HCT116 (cell line): ENCODE measurements around the gene HCLS1.

Experiments used
- CTCF ChIP-seq, 3 experiments: fragments of 200-600 bp in 1 of 3; sonication (generic) in 1 of 3; IDR thresholded peaks in 2 of 3; conservative IDR thresholded peaks in 1 of 3; 2 replicates each; pipeline ENCODE4 v1.5.1; 2012 to 2017; ENCODE audit warnings: low read depth in 2 of 3, low read length in 2 of 3, antibody characterized with exemption in 1 of 3, borderline replicate concordance in 1 of 3, control low read depth in 1 of 3, mild to moderate bottlenecking in 1 of 3, mixed read lengths in 1 of 3, mixed run types in 1 of 3, moderate library complexity in 1 of 3; ENCODE audit not compliant: insufficient read depth in 1 of 3
- EZH2phosphoT487 ChIP-seq: fragments of 200-600 bp; IDR thresholded peaks from 2 replicates; pipeline ENCODE4 v1.6.1; 2018; ENCODE audit warnings: antibody characterized with exemption, borderline replicate concordance
- JUND ChIP-seq: IDR thresholded peaks from 2 replicates; pipeline ENCODE4 v1.6.1; 2012
- SP1 ChIP-seq: IDR thresholded peaks from 2 replicates; pipeline ENCODE4 v1.6.1; 2012; ENCODE audit warnings: low read depth
- ZBTB33 ChIP-seq: IDR thresholded peaks from 2 replicates; pipeline ENCODE4 v1.6.1; 2011; ENCODE audit warnings: mild to moderate bottlenecking, low read length, moderate library complexity; ENCODE audit not compliant: insufficient replicate concordance; ENCODE audit errors: extremely low read depth
- TF ChIP-seq, protein P1 (sequence below): IDR thresholded peaks from 2 replicates; pipeline ENCODE4 v1.6.1; 2012; ENCODE audit warnings: low read depth

DNA sequence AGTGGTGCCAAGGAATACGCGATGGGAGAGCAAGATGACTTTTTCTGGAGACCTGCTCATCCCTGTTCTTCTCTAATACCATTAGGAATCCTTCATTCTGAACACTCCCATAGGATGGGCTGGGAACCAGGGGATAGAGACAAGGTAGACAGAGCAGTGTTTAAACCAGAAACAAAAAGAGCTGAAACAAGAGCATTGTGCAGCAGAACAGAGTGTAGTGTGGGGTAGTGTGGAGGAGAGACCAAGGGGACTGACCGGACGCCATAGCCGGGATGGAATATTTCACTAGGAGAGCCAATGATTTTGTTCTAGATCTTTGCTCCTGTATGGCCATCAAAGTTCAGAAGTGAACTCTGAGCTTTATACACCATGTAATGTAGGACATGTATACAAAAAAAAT lies 15.6 kb downstream of the HCLS1 start:
- TF ChIP-seq EZH2phosphoT487 (no peak), SP1 (no peak), CTCF (IDR thresholded peaks at IDR 0.05 in 2 of 3, conservative IDR thresholded peaks at IDR 0.05 in 1 of 3; ENCODE audit: borderline replicate concordance in 1 of 3, insufficient read depth in 1 of 3, low read depth in 2 of 3, low read length in 2 of 3) (no peak), JUND (no peak), ZBTB33 (no peak)
- TF ChIP-seq, protein P1, sequence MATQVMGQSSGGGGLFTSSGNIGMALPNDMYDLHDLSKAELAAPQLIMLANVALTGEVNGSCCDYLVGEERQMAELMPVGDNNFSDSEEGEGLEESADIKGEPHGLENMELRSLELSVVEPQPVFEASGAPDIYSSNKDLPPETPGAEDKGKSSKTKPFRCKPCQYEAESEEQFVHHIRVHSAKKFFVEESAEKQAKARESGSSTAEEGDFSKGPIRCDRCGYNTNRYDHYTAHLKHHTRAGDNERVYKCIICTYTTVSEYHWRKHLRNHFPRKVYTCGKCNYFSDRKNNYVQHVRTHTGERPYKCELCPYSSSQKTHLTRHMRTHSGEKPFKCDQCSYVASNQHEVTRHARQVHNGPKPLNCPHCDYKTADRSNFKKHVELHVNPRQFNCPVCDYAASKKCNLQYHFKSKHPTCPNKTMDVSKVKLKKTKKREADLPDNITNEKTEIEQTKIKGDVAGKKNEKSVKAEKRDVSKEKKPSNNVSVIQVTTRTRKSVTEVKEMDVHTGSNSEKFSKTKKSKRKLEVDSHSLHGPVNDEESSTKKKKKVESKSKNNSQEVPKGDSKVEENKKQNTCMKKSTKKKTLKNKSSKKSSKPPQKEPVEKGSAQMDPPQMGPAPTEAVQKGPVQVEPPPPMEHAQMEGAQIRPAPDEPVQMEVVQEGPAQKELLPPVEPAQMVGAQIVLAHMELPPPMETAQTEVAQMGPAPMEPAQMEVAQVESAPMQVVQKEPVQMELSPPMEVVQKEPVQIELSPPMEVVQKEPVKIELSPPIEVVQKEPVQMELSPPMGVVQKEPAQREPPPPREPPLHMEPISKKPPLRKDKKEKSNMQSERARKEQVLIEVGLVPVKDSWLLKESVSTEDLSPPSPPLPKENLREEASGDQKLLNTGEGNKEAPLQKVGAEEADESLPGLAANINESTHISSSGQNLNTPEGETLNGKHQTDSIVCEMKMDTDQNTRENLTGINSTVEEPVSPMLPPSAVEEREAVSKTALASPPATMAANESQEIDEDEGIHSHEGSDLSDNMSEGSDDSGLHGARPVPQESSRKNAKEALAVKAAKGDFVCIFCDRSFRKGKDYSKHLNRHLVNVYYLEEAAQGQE, result no peak
